Dedifferentiated amniotic fluid mesenchymal stem cell (primary cell): ENCODE results near the gene B3GALT2.

ENCODE experiments used
- DNase-seq: peaks from one replicate; pipeline ENCODE4 v3.0.0-alpha.2; 2016; ENCODE audit errors: extremely low spot score

The B3GALT2 gene

DNA sequence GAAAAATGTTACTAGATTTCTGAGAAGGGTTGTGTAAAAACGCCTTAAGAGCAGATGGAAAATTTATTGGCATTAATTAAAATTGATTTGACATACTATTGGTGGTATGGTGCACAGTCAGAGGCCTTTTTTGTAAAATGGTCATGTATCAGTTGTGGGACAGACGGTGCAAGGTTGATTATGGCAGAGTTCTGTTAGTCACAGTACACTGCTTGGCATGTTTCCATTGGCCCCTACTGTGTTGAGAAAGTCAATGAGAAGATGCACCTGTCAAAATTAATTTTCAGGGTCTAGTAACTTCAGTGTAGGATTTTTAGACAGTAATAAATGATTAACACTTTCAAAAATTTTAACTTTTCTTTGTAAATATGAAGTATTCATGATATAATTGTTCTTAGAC is 4.4 kb downstream of the B3GALT2 start:
- no peak for DNase-seq

GRCh38 chr1:193181536-193181935 is 4.9 kb downstream of the B3GALT2 start:
- no peak for DNase-seq

GRCh38 chr1:193179094-193179493 is 7.3 kb downstream of the B3GALT2 start:
- no peak for DNase-seq

GRCh38 chr1:193176788-193177187 is 9.6 kb downstream of the B3GALT2 start:
- DNase-seq: no peak

DNA sequence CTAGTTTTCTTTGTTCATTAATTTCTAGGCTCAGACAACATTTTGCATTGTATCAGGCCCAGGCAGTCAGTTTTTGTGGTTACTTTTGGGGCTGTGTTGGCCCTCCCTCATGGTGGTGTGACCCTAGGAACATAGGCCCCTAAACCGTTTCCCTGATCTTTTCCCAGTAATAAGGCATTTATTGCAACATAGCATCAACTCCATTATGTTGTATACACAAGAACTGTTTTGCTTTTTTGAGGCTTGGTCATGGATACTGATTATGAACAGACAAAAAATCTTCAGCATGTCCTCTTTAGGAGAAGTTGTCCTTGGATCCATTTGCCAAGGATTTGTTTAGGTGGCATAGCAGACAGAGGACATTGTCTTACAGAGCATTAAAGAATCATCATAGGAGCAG is 10.3 kb downstream of the B3GALT2 start:
- no peak for DNase-seq

DNA sequence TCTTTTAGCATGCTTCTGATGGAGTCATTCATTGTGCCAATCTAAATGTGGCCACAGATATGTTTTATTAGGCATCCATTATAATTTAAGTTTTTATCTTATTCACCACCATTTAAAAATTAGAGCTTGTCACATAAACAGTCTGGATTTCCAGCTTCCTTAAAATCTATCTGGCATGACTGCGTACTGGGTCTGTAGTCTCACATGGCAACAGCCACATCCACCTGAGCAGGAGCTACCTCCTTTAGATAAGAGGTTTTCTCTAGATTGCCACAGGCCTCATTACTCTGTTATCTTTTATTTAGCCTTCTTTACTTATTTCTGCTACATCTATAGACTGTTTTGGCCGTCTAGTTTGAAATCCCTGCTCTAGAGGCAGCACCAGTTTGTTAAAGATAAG is 29.1 kb downstream of the B3GALT2 start:
- DNase-seq: no peak

DNA sequence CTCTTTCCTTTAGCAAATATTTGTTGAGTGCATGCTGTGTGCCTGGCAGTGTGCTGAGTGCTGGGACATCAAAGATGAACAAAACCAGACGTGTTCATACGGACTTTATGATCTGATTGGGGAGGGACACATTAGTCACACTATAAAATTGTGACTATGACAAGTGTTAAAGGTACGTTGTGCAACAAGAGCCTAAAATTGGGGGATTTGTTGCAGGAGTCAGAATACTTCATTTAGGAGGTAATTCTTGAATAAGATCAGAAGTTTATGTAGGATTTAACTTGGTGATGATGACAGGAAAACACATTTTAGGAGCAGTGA is 29.6 kb downstream of the B3GALT2 start:
- no peak for DNase-seq

DNA sequence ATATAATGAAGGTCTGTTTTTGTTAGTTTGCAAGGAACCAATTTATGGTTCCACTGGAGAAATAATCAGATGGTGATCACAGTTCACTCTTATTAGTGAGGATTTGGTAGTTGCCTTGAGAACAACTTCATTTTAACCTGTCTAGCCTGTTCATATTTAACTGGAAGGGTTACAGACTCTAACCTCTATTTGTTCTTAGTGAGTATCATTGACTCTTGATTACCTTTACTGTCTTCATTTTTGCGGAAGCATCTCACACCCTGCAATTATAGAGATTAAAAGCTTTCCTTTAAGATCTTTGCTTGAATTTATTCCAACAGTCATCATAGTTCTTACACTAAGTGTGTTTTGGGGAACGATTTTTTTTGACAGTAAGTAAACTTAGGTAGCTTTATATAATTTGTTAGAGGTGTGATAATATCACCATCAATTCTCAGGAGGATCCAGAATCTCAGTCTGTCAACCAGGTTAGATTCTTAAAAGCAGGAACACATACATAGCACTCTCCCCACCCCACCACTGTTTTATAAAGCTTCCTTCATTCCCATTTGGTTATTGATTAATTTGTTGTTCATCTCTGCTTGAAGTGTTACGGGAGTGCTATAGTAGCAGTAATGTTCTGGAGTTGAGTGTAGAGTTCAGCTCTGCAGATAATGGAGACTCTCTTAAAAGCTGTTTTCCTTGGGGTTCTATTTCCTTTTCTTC is 30.1 kb downstream of the B3GALT2 start:
- DNase-seq: no peak

DNA sequence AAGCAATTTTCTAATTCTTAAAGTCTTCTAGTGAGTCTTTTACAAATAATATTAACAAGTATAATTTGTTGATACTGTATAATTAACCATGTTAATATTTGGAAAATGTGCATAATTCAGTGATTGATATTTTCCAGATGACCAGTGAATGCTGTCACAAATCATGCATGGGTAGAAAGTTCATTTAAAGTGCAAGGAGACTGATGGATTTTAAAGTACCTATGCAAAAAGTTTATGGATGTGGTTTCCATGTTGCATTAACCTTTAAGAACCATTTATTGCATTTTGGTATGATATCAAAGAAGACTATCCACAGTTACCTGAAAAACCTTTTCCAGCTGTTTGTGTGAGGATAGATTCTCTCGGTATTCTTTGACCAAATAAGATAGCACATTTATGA is 41.4 kb downstream of the B3GALT2 start:
- DNase-seq: no peak

- no peak for DNase-seq
These were observed 42.0 kb downstream of the B3GALT2 start for GRCh38 chr1:193144361-193144938.

DNA sequence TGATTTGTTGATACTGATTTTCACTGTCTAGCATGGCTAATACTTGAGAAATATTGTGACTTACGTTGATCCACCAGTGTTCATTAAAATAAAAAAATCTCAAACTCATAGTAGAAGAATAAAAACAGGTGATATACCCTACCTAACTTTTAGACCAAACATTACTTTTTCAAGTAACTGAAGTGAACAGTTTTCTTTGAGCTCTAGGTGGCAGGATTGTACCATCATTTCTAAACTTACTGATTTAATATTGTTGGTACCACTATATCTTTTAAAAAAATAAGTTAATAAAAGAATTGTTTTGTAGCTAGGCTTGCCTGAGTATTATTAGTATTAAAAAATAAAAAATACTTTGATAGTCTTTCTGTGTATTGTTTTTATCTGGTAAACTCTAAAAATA is 43.1 kb downstream of the B3GALT2 start:
- peak; percentile 25 for DNase-seq

- no peak for DNase-seq
These were observed 44.0 kb downstream of the B3GALT2 start for GRCh38 chr1:193142409-193142808.

- no peak for DNase-seq
These were observed 44.6 kb downstream of the B3GALT2 start for GRCh38 chr1:193141804-193142203.

- DNase-seq: no peak
These were observed 46.2 kb downstream of the B3GALT2 start for GRCh38 chr1:193140254-193140653.

GRCh38 chr1:193131266-193131860 is 55.0 kb downstream of the B3GALT2 start:
- DNase-seq: no peak
